AG04450 (cell line): ENCODE data around the gene ARID5A. TPM values are rescaled to one million over a fixed set of nuclear protein-coding genes. Genes with fewer than 3 reads are reported as not detected.

ENCODE experiments used
- CTCF ChIA-PET: fragments of 300-600, 350-600 bp; formaldehyde crosslinking; extraction: SDS; loops from one replicate; lab custom pipeline; 2022; ENCODE audit warnings: antibody characterized with exemption, inconsistent platforms; lab: Charles Lee
- POLR2A ChIA-PET: fragments of 350-600 bp; formaldehyde crosslinking; extraction: SDS; loops from one replicate; lab custom pipeline; 2021; ENCODE audit warnings: antibody characterized with exemption, inconsistent platforms; lab: Yijun Ruan, JAX
- DNase-seq: peaks from one replicate; pipeline ENCODE4 v3.0.0-alpha.2; 2011; ENCODE audit warnings: low read depth, low spot score
- H3K27ac ChIP-seq: one replicate; pipeline ENCODE4 v1.5.1; 2012; ENCODE audit warnings: low read depth, low read length, control low read depth
- H3K27me3 ChIP-seq: one replicate; pipeline ENCODE4 v1.6.0; 2012; ENCODE audit warnings: low read length; ENCODE audit not compliant: control insufficient read depth, insufficient read depth
- H3K4me3 ChIP-seq: 2 replicates; pipeline ENCODE4 v1.5.1; 2011; ENCODE audit warnings: mild to moderate bottlenecking, low read depth, low read length, control low read depth
- H3K9me3 ChIP-seq: 2 replicates; pipeline ENCODE4 v1.5.1; 2012; ENCODE audit warnings: low read length; ENCODE audit not compliant: control insufficient read depth, insufficient read depth
- polyA plus RNA-seq: library from polyadenylated mRNA; depleted of rRNA; stranded (reverse); fragments of >200 nt; gene quantifications from 2 replicates; pipeline ENCODE4 v1.2.3, GENCODE V29; 2011
- TF ChIP-seq, protein P1 (sequence below): IDR thresholded peaks from 2 replicates; pipeline ENCODE4 v1.5.1; 2011; ENCODE audit warnings: low read depth, low read length, control low read depth, inconsistent platforms

Gene ARID5A
- polyA plus RNA-seq, 1 experiment = 3.1 TPM

DNA sequence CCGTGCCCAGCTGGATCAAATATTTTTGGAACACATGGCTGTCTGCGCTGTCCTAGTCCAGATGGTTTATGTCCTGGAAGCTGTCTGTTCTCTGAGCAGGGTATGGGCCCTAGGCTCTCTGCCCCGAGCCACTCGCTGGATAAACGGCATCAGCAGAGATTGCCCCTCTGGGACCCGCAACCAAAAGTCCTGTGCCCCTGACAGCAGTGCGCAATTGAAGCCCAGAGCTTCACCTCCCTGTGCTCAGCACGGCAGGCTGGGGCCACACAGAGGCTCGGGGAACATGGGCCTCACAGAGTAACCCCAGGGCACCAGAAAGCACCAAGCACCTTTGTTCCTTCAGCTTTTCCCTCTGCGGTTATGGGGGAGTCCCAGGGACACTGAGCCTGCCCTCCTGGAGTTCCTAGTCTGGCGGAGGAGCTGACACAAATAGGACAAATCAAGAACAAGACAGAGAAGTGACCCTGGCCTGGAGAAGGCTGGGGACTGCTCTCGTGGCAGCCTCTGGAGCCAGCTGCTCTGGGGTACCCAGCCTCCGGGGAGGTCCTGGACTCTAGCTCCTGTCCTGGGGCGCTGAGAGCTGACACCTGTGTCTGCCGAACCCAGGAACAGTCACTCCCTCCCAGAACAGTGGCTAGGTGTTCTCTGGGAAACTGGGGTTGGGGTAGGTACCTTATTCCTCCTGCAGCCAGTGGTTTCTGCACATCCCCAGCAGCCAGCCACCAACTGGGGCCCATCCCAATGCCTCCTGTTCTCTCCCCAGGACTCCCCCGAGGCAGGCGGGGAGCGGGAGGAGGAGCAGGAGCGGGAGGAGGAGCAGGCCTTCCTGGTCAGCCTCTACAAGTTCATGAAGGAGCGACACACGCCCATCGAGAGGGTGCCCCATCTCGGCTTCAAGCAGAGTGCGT, 12.3 kb downstream of the ARID5A start:
- H3K9me3 ChIP-seq = no peaks in the 10 kb centered on the region
- no peaks in the 10 kb centered on the region for H3K27me3 ChIP-seq
- H3K4me3 ChIP-seq = no peak overlapping the region
- DNase-seq = no peak
- ChIA-PET CTCF (interaction anchor here (0.7 to 1.2 kb wide), 3 partner anchors 15 to 38 kb away, joined by 3 to 5 read pairs (median 3); no protein-coding TSS in a partner anchor), POLR2A (interaction anchor here (1.0 kb wide), 1 partner anchor 17 kb away, joined by 3 read pairs; no protein-coding TSS in a partner anchor)
- TF ChIP-seq, protein P1, sequence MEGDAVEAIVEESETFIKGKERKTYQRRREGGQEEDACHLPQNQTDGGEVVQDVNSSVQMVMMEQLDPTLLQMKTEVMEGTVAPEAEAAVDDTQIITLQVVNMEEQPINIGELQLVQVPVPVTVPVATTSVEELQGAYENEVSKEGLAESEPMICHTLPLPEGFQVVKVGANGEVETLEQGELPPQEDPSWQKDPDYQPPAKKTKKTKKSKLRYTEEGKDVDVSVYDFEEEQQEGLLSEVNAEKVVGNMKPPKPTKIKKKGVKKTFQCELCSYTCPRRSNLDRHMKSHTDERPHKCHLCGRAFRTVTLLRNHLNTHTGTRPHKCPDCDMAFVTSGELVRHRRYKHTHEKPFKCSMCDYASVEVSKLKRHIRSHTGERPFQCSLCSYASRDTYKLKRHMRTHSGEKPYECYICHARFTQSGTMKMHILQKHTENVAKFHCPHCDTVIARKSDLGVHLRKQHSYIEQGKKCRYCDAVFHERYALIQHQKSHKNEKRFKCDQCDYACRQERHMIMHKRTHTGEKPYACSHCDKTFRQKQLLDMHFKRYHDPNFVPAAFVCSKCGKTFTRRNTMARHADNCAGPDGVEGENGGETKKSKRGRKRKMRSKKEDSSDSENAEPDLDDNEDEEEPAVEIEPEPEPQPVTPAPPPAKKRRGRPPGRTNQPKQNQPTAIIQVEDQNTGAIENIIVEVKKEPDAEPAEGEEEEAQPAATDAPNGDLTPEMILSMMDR = no peak
- H3K27ac ChIP-seq = no peak overlapping the region

DNA sequence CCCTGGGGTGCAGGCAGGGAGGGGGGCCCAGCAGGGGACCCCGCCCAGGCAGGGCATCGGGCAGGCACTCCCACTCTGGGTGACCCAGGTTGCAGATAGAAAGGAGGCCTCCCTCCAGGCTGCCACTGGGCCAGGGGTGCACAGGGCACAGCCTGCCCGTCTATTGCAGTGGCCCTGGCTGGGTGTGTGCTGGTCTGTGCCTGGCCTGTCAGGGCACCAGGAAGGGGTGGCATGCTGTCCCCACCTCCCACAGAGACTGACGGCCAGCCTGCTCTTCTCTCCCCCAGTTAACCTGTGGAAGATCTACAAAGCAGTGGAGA, 12.9 kb downstream of the ARID5A start:
- TF ChIP-seq, protein P1 = no peak
- no peaks in the 10 kb centered on the region for H3K27me3 ChIP-seq
- ChIA-PET CTCF (interaction anchor here (1.2 kb wide), 1 partner anchor 16 kb away, joined by 4 read pairs; no protein-coding TSS in a partner anchor), POLR2A (no interaction called here)
- H3K9me3 ChIP-seq = no peaks in the 10 kb centered on the region
- DNase-seq = no peak
- no peak overlapping the region for H3K27ac ChIP-seq
- no peak overlapping the region for H3K4me3 ChIP-seq

DNA sequence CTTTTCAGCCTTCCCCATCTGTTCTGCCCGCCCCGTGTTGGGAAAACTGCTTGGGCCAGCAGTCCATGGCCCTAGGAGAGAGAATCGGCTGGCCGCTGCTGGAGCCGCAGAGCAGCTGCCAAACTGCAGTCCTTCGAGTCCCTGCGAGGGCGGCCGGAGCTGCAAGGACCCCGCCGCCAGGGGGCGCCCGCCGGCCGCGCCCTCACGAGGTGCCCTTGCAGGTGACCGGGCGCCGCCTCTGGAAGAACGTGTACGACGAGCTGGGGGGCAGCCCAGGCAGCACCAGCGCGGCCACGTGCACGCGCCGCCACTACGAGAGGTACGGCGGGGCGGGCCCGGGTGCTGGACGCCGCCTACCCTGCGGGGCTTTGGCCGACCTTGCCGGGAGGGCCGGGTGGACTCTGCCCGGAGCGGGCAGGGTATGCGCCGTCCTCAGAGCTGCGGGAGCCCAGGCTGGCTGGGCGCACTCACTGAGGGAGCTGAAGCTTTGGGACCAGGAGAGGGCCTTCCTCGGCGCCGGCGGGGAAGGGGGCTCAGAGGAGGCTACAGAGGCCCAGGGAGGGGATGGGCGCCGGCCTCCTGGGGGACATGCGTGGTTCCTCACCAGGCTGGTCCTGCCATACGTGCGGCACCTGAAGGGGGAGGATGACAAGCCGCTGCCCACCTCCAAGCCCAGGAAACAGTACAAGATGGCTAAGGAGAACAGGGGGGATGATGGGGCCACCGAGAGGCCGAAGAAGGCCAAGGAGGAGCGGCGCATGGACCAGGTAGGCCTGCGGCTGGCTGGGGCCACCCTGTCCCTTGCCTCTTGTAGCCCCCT, 13.6 kb downstream of the ARID5A start:
- DNase-seq = no peak
- no peaks in the 10 kb centered on the region for H3K9me3 ChIP-seq
- no peak overlapping the region for H3K27ac ChIP-seq
- H3K27me3 ChIP-seq = no peaks in the 10 kb centered on the region
- ChIA-PET CTCF (interaction anchor here (1.2 kb wide), 1 partner anchor 16 kb away, joined by 4 read pairs; no protein-coding TSS in a partner anchor), POLR2A (no interaction called here)
- no peak overlapping the region for H3K4me3 ChIP-seq
- TF ChIP-seq, protein P1 = no peak

DNA sequence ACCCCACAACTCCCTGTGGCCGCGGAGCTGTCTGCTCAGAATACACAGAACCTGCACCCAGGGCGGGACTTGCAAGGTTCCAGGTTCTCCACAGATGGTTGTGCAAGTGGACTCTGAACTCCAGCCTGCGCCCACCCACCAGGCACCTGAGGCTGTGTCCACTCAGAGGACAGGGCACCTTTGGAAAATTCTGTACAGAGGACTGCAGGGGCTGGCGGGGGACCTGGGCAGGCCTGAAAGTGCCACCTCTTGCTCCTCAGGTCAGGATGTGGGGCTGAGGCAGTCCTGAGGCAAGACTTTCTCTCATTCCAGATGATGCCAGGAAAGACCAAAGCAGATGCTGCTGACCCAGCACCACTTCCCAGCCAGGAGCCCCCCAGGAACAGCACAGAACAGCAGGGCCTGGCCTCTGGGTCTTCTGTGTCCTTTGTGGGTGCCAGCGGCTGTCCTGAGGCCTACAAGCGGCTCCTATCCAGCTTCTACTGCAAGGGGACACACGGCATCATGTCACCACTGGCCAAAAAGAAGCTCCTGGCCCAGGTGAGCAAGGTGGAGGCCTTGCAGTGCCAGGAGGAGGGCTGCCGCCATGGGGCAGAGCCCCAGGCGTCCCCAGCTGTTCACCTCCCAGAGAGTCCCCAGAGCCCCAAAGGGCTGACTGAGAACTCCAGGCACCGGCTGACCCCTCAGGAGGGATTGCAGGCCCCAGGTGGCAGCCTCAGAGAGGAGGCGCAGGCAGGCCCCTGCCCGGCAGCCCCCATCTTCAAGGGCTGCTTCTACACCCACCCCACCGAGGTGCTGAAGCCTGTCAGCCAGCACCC, 14.4 kb downstream of the ARID5A start:
- ChIA-PET POLR2A (no interaction called here), CTCF (no interaction called here)
- Histone ChIP-seq H3K27me3 (no peaks in the 10 kb centered on the region), H3K27ac (no peak overlapping the region), H3K4me3 (no peak overlapping the region), H3K9me3 (no peaks in the 10 kb centered on the region)
- TF ChIP-seq, protein P1 = no peak
- DNase-seq = no peak
